H1 (cell line): ENCODE data around the gene MYO1D. TPM values are rescaled to one million over a fixed set of nuclear protein-coding genes. Genes with fewer than 3 reads are reported as not detected.

Experiments
- CEBPB ChIP-seq: IDR thresholded peaks from 2 replicates; pipeline ENCODE4 v1.6.1; 2012; ENCODE audit warnings: low read depth, low read length
- KDM4A ChIP-seq: IDR thresholded peaks from one replicate; pipeline ENCODE4 v1.7.1; 2012; ENCODE audit warnings: low read depth, mild to moderate bottlenecking, moderate library complexity, low read length, inconsistent platforms; ENCODE audit not compliant: severe bottlenecking
- TCF12 ChIP-seq: IDR thresholded peaks from 2 replicates; pipeline ENCODE4 v1.6.1; 2011; ENCODE audit warnings: low read depth, mild to moderate bottlenecking, low read length
- polyA plus RNA-seq, 7 experiments: library from polyadenylated mRNA; depleted of rRNA in 3 of 7; stranded (reverse) in 5 of 7; unstranded in 2 of 7; fragments of >200 nt in 5 of 7; fragments of 200-250 nt in 2 of 7; gene quantifications; 1 replicate in 5 of 7; 2 replicates in 1 of 7; 4 replicates in 1 of 7; pipeline versions ENCODE4 v1.2.1 to v1.2.3, GENCODE V29; 2011 to 2013; ENCODE audit warnings: missing spikeins in 2 of 7, mixed read lengths in 2 of 7
- total RNA-seq: library from RNA; stranded (reverse); fragmentation: NEBNext Ultra II Directional; extraction: Animal tissue kit (Norgen Biotek cat#: 25700); gene quantifications from 2 replicates; pipeline ENCODE4 v1.2.1, GENCODE V29; 2021

MYO1D gene
- total and polyA plus RNA-seq, 2 of the 8 experiments (the other 6 are each of a cell fraction or from before 2014, with no cell fraction given) = 6.5 to 25.4 TPM

DNA sequence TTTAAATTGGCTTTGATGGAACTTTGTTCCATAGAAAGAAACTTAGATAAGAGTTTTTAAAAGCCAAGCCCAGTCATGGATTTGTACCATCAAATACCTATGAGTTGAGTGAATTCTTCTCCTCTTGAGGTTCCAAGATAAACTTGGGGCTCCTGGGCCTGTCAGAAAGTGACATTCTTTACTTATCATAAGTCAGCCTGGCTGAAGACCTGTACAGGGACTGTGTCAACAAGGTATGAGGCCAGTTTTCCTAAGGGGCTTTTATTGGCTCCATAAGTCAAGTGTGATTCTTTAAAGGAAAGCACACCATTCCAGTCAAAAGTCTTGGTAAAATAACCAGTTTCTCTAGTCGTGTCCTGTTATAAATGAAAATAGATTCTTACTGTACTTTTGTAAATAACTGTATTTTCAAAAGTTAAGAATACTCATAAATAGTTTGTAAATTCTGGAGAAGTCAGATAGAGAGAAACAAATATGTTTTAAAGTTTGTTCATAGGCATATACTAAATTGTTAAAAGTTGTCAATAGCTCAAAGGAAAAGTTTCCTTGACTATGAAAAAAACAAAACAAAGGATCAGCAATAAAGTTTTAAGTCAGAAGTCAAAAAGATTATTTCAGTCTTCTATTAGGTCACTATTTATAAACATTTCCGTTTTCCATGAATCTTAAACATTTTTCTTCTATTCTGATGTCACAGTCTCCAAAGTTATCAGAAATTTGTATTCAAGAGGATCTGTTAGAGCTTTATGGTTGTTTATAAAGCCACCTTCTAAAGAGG is 22.5 kb upstream of the MYO1D start (continued):
- TF ChIP-seq KDM4A (no peak), CEBPB (no peak), TCF12 (no peak)
